Choroid plexus epithelial cell (primary cell): Measurements from ENCODE around the gene VPREB3.
A peak's percentile ranks its signal among the peaks of the same experiment; 100 is the strongest.

Source experiments
- DNase-seq: peaks from one replicate; pipeline ENCODE4 v3.0.0-alpha.2; 2010; ENCODE audit warnings: low read depth
- H3K4me3 ChIP-seq: 2 replicates; pipeline ENCODE4 v1.5.1; 2011; ENCODE audit warnings: low read depth, mild to moderate bottlenecking, control low read depth, low read length, moderate library complexity
- TF ChIP-seq, protein P1 (sequence below): conservative IDR thresholded peaks from 2 replicates; pipeline ENCODE4 v1.5.1; 2011; ENCODE audit warnings: low read depth, mild to moderate bottlenecking, control low read depth, inconsistent platforms, low read length, moderate library complexity

VPREB3 gene

GRCh38 chr22:23750367-23750713 is 3.9 kb downstream of the VPREB3 start:
- DNase-seq = no peak
- TF ChIP-seq, protein P1, sequence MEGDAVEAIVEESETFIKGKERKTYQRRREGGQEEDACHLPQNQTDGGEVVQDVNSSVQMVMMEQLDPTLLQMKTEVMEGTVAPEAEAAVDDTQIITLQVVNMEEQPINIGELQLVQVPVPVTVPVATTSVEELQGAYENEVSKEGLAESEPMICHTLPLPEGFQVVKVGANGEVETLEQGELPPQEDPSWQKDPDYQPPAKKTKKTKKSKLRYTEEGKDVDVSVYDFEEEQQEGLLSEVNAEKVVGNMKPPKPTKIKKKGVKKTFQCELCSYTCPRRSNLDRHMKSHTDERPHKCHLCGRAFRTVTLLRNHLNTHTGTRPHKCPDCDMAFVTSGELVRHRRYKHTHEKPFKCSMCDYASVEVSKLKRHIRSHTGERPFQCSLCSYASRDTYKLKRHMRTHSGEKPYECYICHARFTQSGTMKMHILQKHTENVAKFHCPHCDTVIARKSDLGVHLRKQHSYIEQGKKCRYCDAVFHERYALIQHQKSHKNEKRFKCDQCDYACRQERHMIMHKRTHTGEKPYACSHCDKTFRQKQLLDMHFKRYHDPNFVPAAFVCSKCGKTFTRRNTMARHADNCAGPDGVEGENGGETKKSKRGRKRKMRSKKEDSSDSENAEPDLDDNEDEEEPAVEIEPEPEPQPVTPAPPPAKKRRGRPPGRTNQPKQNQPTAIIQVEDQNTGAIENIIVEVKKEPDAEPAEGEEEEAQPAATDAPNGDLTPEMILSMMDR = no peak
- H3K4me3 ChIP-seq = peak overlapping the region; percentile 80

DNA sequence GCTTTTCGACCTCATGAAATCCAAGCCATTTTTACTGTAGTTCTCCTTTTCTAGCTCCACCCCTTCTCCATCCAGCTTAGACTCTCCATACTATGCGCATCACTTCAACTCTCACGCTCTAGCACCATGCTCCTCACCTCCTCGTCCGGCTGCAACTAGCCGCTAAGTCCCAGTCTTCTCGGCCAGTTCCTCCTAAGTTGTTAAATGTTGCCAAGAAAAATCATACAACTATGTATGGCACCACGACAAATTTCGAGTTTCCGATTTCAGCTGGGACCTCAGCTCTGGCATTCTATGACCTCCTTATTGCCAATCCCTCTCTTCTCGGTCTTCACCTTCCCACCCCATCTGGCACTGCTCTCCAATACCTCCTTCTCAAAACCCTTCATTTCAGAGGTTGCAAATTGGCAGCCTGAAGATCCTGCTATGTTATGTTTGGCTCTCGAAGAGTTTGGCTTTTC is 4.4 kb downstream of the VPREB3 start:
- peak overlapping the region; percentile 80 for H3K4me3 ChIP-seq
- TF ChIP-seq, protein P1 = no peak
- DNase-seq = no peak

DNA sequence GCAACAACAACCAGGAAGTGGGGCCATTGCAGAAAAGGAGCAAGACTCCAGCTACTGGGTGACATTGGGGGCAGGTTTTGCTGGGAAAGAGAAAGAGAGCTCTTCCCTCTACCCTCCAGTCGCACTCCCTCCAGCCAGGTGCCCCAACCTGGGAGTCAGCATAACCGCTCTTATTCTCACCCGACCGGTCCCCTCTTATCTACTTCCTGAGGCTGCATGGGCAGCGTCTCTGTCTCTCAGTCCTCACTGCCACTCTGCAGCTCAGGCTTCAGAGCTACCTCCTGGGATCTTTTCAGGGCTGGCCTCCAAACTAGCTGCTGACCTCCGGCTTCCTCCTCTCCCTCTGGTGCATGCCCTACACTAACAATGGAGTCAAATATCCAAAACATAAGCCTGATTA is 8.4 kb downstream of the VPREB3 start:
- no peak overlapping the region for H3K4me3 ChIP-seq
- TF ChIP-seq, protein P1 = no peak
- no peak for DNase-seq

DNA sequence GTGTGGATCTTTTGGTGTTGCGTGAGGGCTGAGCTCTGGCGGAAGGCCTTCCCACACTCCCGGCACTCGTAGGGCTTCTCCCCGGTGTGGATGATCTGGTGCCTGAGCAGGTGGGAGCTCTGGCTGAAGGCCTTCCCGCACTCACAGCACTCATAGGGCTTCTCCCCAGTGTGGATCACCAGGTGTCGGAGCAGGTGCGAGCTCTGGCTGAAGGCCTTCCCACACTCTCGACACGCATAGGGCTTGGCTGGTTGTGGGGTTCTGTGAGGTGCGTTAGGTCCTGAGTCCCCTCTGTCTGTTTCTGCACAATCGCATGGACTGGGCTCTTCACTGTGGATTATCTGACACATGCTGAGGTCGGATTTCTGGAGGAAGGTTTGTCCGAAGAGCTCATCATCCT is 9.7 kb downstream of the VPREB3 start:
- TF ChIP-seq, protein P1 = no peak
- DNase-seq = no peak
- H3K4me3 ChIP-seq = no peak overlapping the region

DNA sequence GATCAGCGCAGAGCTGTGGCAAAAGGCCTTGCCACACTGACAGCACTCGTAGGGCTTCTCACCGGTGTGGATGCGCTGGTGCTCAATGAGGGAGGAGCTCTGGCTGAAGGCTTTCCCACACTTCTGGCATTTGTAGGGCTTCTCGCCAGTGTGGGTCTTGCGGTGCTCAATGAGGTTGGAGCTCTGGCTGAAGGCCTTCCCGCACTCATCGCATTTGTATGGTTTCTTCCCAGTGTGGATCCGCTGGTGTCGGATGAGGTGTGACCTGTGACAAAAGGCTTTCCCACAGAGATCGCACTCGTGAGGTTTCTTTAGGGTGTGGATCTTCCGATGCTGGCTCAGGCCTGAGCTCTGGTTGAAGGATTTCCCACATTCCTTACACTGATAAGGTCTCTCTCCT is 10.2 kb downstream of the VPREB3 start:
- no peak for DNase-seq
- H3K4me3 ChIP-seq = no peak overlapping the region
- TF ChIP-seq, protein P1 = no peak

GRCh38 chr22:23743303-23743705 is 10.9 kb downstream of the VPREB3 start:
- TF ChIP-seq, protein P1 = no peak
- peak; percentile 28 for DNase-seq
- no peak overlapping the region for H3K4me3 ChIP-seq

DNA sequence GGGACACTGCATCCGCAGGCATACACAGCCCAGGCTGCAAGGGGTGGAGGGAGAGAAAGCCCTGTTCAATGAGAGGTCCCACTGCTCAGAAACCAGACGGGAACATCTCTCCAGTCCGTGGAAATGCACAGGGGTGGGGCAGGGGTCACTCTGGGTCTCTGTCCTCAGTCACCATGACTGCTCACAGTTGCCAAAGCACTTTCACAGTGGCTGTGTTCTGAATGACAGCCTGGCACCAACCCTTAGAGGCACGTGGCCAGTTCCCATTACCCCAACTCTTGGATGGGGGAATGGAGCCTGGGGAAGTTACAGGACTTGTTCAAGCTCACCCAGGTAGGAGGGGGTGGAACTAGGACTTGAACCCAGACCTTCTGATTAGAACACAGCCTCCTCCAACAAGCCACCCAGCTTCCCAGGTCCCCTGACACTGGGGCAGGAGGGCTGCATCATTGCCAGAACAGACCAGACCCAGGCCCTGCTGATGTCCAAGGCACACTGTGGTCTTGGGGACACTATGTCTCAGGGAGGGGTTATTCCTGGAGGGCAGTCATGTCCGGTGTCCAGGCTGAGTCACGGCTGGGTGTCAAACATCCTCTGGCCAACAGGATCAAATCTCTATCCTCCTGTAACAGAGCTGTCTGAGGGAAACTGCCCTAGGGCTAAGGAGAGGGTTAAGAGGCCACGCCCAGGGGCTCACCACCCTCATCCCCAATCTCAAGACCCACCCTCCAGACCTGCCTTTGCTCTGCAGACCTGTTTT is 11.5 kb downstream of the VPREB3 start:
- no peak for DNase-seq
- TF ChIP-seq, protein P1 = no peak

More for the DNA sequence above, 11.5 kb downstream of the VPREB3 start:
- H3K4me3 ChIP-seq = no peak overlapping the region
